HCT116 (cell line): ENCODE results near the gene PI4KA. TPM values are rescaled to one million over a fixed set of nuclear protein-coding genes. Genes with fewer than 3 reads are reported as not detected.

Experiments
- ATAC-seq: fragments of 200-7000 bp; cut with Tn5 transposase; 2 replicates; pipeline ENCODE4 v1.9.1; 2020; ENCODE audit warnings: mild to moderate bottlenecking, moderate library complexity
- BruUV-seq: library from RNA; stranded (reverse); fragments of 400-500 nt; replicated peaks from 2 replicates; lab custom pipeline; 2021; lab: Mats Ljungman, UMichigan
- CTCF ChIA-PET: fragments of 300-600 bp; sonication (Branson Sonifier 250); formaldehyde crosslinking; loops from one replicate; lab custom pipeline; 2021; ENCODE audit warnings: antibody characterized with exemption; lab: Charles Lee
- POLR2A ChIA-PET: fragments of 300-600, 350-600 bp; sonication (Branson Sonifier 250); formaldehyde crosslinking; loops from one replicate; lab custom pipeline; 2021; ENCODE audit warnings: antibody characterized with exemption; lab: Charles Lee
- RAD21 ChIA-PET, 2 experiments: fragments of 300-600 bp; sonication (Branson Sonifier 250); formaldehyde crosslinking; loops; one replicate each; lab custom pipeline; 2023; ENCODE audit warnings: low total read pairs in 2 of 2; ENCODE audit not compliant: uncharacterized antibody in 2 of 2, unreplicated experiment in 2 of 2, low non-redundant PET in 1 of 2; lab: Charles Lee
- DNase-seq: peaks from one replicate; pipeline ENCODE4 v3.0.0-alpha.2; 2010; ENCODE audit warnings: low read depth, low spot score
- H2AFZ ChIP-seq: fragments of 200-600 bp; shearing (Covaris generic), sonication (generic); 2 replicates; pipeline ENCODE4 v1.6.1; 2017; ENCODE audit warnings: low read depth, mixed run types, mixed read lengths, antibody characterized with exemption, low read length; ENCODE audit not compliant: poor library complexity, severe bottlenecking
- H3K27ac ChIP-seq: 2 replicates; pipeline ENCODE4 v1.5.1; 2012; ENCODE audit warnings: low read depth, low read length
- H3K27me3 ChIP-seq: fragments of 200-600 bp; sonication (generic); 2 replicates; pipeline ENCODE4 v1.6.1; 2016; ENCODE audit warnings: mixed run types, low read length, mixed read lengths; ENCODE audit not compliant: insufficient read depth
- H3K36me3 ChIP-seq, 2 experiments: fragments of 200-500 bp in 1 of 2; fragments of 200-600 bp in 1 of 2; sonication (Bioruptor generic) in 1 of 2; sonication (generic) in 1 of 2; 2 replicates each; pipeline versions ENCODE4 v1.5.1 to v1.6.1; 2014 to 2016; ENCODE audit warnings: low read length in 2 of 2, inconsistent platforms in 1 of 2, mixed read lengths in 1 of 2, mixed run types in 1 of 2; ENCODE audit not compliant: insufficient read depth in 2 of 2, control insufficient read depth in 1 of 2
- H3K4me1 ChIP-seq, 2 experiments: fragments of 200-600 bp in 1 of 2; sonication (generic) in 1 of 2; 2 replicates each; pipeline versions ENCODE4 v1.5.1 to v1.6.1; 2012 to 2017; ENCODE audit warnings: low read length in 2 of 2, inconsistent platforms in 1 of 2, mild to moderate bottlenecking in 1 of 2, mixed read lengths in 1 of 2, mixed run types in 1 of 2, moderate library complexity in 1 of 2; ENCODE audit not compliant: insufficient read depth in 2 of 2, control insufficient read depth in 1 of 2
- H3K4me2 ChIP-seq: fragments of 200-600 bp; sonication (generic); 2 replicates; pipeline ENCODE4 v1.6.1; 2017; ENCODE audit warnings: mixed run types, low read length, mixed read lengths
- H3K4me3 ChIP-seq, 2 experiments: fragments of 200-600 bp in 1 of 2; sonication (generic) in 1 of 2; replicated peaks in 1 of 2; 2 replicates each; pipeline ENCODE4 v1.5.1; 2011 to 2016; ENCODE audit warnings: low read length in 2 of 2, control low read depth in 1 of 2, low read depth in 1 of 2, mild to moderate bottlenecking in 1 of 2, mixed read lengths in 1 of 2, mixed run types in 1 of 2
- H3K79me2 ChIP-seq: fragments of 200-600 bp; sonication (generic); 2 replicates; pipeline ENCODE4 v1.6.1; 2017; ENCODE audit warnings: mild to moderate bottlenecking, mixed run types, low read length, moderate library complexity, mixed read lengths; ENCODE audit not compliant: insufficient read depth
- H3K9ac ChIP-seq: fragments of 200-600 bp; sonication (generic); 2 replicates; pipeline ENCODE4 v1.6.1; 2016; ENCODE audit warnings: low read length, mixed read lengths
- H3K9me2 ChIP-seq: fragments of 200-600 bp; sonication (generic), shearing (Covaris generic); 2 replicates; pipeline ENCODE4 v1.6.1; 2017; ENCODE audit warnings: mixed run types, mild to moderate bottlenecking, moderate library complexity; ENCODE audit not compliant: insufficient read depth
- H3K9me3 ChIP-seq, 2 experiments: fragments of 200-500 bp in 1 of 2; fragments of 200-600 bp in 1 of 2; sonication (Bioruptor generic) in 1 of 2; sonication (generic) in 1 of 2; 2 replicates each; pipeline ENCODE4 v1.6.1; 2014 to 2017; ENCODE audit warnings: low read length in 2 of 2, mixed read lengths in 2 of 2, inconsistent platforms in 1 of 2, low read depth in 1 of 2, mild to moderate bottlenecking in 1 of 2, mixed run types in 1 of 2, moderate library complexity in 1 of 2; ENCODE audit not compliant: control insufficient read depth in 1 of 2, insufficient read depth in 1 of 2
- H4K20me1 ChIP-seq: fragments of 200-600 bp; sonication (generic), shearing (Covaris generic); 2 replicates; pipeline ENCODE4 v1.6.1; 2017; ENCODE audit warnings: mixed run types, mild to moderate bottlenecking, moderate library complexity; ENCODE audit not compliant: insufficient read depth
- ATF3 ChIP-seq: IDR thresholded peaks from 2 replicates; pipeline ENCODE4 v1.6.1; 2012
- CBX3 ChIP-seq: IDR thresholded peaks from 2 replicates; pipeline ENCODE4 v1.6.1; 2012; ENCODE audit warnings: low read depth
- CEBPB ChIP-seq: IDR thresholded peaks from 2 replicates; pipeline ENCODE4 v1.6.1; 2012; ENCODE audit warnings: low read depth
- CTCF ChIP-seq, 3 experiments: fragments of 200-600 bp in 1 of 3; sonication (generic) in 1 of 3; IDR thresholded peaks in 2 of 3; conservative IDR thresholded peaks in 1 of 3; 2 replicates each; pipeline ENCODE4 v1.5.1; 2012 to 2017; ENCODE audit warnings: low read depth in 2 of 3, low read length in 2 of 3, antibody characterized with exemption in 1 of 3, borderline replicate concordance in 1 of 3, control low read depth in 1 of 3, mild to moderate bottlenecking in 1 of 3, mixed read lengths in 1 of 3, mixed run types in 1 of 3, moderate library complexity in 1 of 3; ENCODE audit not compliant: insufficient read depth in 1 of 3
- EGR1 ChIP-seq: IDR thresholded peaks from 2 replicates; pipeline ENCODE4 v1.6.1; 2012; ENCODE audit warnings: low read depth
- ELF1 ChIP-seq: IDR thresholded peaks from 2 replicates; pipeline ENCODE4 v1.6.1; 2012; ENCODE audit warnings: low read depth, borderline replicate concordance
- EZH2 ChIP-seq: fragments of 200-600 bp; sonication (generic); IDR thresholded peaks from 2 replicates; pipeline ENCODE4 v1.6.1; 2017; ENCODE audit warnings: antibody characterized with exemption, mixed run types
- EZH2phosphoT487 ChIP-seq: fragments of 200-600 bp; IDR thresholded peaks from 2 replicates; pipeline ENCODE4 v1.6.1; 2018; ENCODE audit warnings: antibody characterized with exemption, borderline replicate concordance
- FOSL1 ChIP-seq: IDR thresholded peaks from 2 replicates; pipeline ENCODE4 v1.6.1; 2012; ENCODE audit warnings: low read depth
- JUND ChIP-seq: IDR thresholded peaks from 2 replicates; pipeline ENCODE4 v1.6.1; 2012
- POLR2A ChIP-seq: IDR thresholded peaks from 2 replicates; pipeline ENCODE4 v1.7.0; 2011; ENCODE audit warnings: borderline replicate concordance; ENCODE audit not compliant: insufficient read depth, insufficient read length; ENCODE audit errors: extremely low read depth
- POLR2AphosphoS5 ChIP-seq: IDR thresholded peaks from 2 replicates; pipeline ENCODE4 v1.6.1; 2011; ENCODE audit warnings: mild to moderate bottlenecking, low read depth, low read length, moderate library complexity
- SIN3A ChIP-seq: IDR thresholded peaks from 2 replicates; pipeline ENCODE4 v1.6.1; 2012; ENCODE audit warnings: low read depth
- SP1 ChIP-seq: IDR thresholded peaks from 2 replicates; pipeline ENCODE4 v1.6.1; 2012; ENCODE audit warnings: low read depth
- TCF7L2 ChIP-seq: IDR thresholded peaks from 2 replicates; pipeline ENCODE4 v1.7.0; 2011; ENCODE audit warnings: borderline replicate concordance, inconsistent platforms; ENCODE audit not compliant: insufficient read depth, insufficient read length; ENCODE audit errors: extremely low read depth
- YY1 ChIP-seq: IDR thresholded peaks from 2 replicates; pipeline ENCODE4 v1.6.1; 2011; ENCODE audit warnings: low read length, low read depth, moderate library complexity, mild to moderate bottlenecking; ENCODE audit not compliant: insufficient replicate concordance; ENCODE audit errors: extremely low read depth
- ZFX ChIP-seq: fragments of 450-650 bp; IDR thresholded peaks from 2 replicates; pipeline ENCODE4 v1.6.1; 2017
- intact Hi-C: fragments of 100-400 bp; cut with micrococcal nuclease; formaldehyde crosslinking; loops from 2 replicates; pipeline ENCODE4 v1.10.0; 2022
- total RNA-seq: library from RNA; stranded (reverse); gene quantifications from one replicate; pipeline ENCODE4 v1.2.1, GENCODE V29; 2021; ENCODE audit not compliant: unreplicated experiment
- TF ChIP-seq, protein P1 (sequence below): IDR thresholded peaks from 2 replicates; pipeline ENCODE4 v1.6.1; 2012; ENCODE audit warnings: low read depth
- TF ChIP-seq, protein P2 (sequence below): IDR thresholded peaks from 2 replicates; pipeline ENCODE4 v1.6.1; 2011; ENCODE audit warnings: mild to moderate bottlenecking, low read length, moderate library complexity; ENCODE audit not compliant: insufficient replicate concordance; ENCODE audit errors: extremely low read depth
- TF ChIP-seq, protein P3 (sequence below): IDR thresholded peaks from 2 replicates; pipeline ENCODE4 v1.6.1; 2012

PI4KA gene
- total RNA-seq, 1 experiment from 2014 or later: 59.6 TPM

DNA sequence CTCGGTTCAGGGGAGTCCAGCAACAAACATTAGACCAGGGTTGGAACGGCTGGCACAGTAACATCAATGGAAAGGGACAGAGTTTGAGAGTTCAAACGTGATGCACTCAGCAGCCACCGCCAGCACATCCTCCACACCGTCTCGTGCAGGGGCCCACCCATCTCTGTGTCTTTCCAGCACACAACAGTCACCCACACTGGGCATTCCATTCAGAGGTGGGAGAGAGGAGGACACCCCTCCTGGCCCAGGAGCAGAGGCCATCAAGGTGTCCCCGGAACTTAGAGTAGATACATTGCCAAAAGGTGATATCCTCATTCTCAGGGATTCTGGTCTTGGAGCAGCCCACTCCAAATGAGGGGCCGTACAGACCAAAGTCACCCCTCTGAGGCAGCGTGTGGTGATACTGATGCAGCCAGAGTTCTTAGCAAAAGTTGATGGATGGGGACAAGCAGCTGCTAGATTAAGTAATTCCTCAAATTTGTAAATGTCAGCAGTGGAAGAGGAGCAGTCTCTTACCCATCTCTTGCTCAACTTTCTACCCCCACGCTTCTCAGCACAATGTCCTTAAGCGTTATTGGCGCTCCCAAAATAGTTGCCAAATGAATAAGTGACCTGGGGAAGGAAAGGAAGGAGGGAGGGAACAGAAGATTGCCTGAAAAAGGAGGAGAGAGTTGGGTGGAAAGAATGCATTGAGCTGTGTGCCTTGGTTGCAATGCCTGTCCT lies 5.7 kb upstream of the PI4KA start:
- 0 out of 4 replicates have a peak, but pooled peaks cover 0 to 6% of the 10 kb centered on the region in 2 experiments for H3K36me3 ChIP-seq
- ChIA-PET RAD21 (no interaction called here), CTCF (interaction anchor here (0.7 to 1.6 kb wide), 2 partner anchors 22 to 626 kb away, joined by 3 to 4 read pairs; no protein-coding TSS in a partner anchor), POLR2A (interaction anchor here (1.6 kb wide), 1 partner anchor 17 kb away, joined by 3 read pairs; no protein-coding TSS in a partner anchor)
- H3K4me2 ChIP-seq: no peak overlapping the region
- H3K4me1 ChIP-seq: peaks cover 12 to 18% of the 10 kb centered on the region in 2 experiments
- H3K27ac ChIP-seq: no peak overlapping the region
- H3K9me3 ChIP-seq: no peaks in the 10 kb centered on the region
- no peak for DNase-seq
- no TSS peak for BruUV-seq
- H2AFZ ChIP-seq: no peak overlapping the region
- TF ChIP-seq EZH2: no peak
- no peak for TF ChIP-seq CTCF (IDR thresholded peaks at IDR 0.05 in 2 of 3, conservative IDR thresholded peaks at IDR 0.05 in 1 of 3; ENCODE audit: borderline replicate concordance in 1 of 3, insufficient read depth in 1 of 3, low read depth in 2 of 3, low read length in 2 of 3)
- no peak for TF ChIP-seq POLR2A
- no peak for TF ChIP-seq CBX3
- no peak for TF ChIP-seq SIN3A
- TF ChIP-seq ZFX: no peak
- no peak for TF ChIP-seq EGR1
- TF ChIP-seq CEBPB: no peak
- no peak for TF ChIP-seq SP1
- TF ChIP-seq ELF1: no peak
- no peak for TF ChIP-seq POLR2AphosphoS5
- TF ChIP-seq, protein P1, sequence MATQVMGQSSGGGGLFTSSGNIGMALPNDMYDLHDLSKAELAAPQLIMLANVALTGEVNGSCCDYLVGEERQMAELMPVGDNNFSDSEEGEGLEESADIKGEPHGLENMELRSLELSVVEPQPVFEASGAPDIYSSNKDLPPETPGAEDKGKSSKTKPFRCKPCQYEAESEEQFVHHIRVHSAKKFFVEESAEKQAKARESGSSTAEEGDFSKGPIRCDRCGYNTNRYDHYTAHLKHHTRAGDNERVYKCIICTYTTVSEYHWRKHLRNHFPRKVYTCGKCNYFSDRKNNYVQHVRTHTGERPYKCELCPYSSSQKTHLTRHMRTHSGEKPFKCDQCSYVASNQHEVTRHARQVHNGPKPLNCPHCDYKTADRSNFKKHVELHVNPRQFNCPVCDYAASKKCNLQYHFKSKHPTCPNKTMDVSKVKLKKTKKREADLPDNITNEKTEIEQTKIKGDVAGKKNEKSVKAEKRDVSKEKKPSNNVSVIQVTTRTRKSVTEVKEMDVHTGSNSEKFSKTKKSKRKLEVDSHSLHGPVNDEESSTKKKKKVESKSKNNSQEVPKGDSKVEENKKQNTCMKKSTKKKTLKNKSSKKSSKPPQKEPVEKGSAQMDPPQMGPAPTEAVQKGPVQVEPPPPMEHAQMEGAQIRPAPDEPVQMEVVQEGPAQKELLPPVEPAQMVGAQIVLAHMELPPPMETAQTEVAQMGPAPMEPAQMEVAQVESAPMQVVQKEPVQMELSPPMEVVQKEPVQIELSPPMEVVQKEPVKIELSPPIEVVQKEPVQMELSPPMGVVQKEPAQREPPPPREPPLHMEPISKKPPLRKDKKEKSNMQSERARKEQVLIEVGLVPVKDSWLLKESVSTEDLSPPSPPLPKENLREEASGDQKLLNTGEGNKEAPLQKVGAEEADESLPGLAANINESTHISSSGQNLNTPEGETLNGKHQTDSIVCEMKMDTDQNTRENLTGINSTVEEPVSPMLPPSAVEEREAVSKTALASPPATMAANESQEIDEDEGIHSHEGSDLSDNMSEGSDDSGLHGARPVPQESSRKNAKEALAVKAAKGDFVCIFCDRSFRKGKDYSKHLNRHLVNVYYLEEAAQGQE: no peak
- no peak for TF ChIP-seq EZH2phosphoT487
- TF ChIP-seq, protein P2, sequence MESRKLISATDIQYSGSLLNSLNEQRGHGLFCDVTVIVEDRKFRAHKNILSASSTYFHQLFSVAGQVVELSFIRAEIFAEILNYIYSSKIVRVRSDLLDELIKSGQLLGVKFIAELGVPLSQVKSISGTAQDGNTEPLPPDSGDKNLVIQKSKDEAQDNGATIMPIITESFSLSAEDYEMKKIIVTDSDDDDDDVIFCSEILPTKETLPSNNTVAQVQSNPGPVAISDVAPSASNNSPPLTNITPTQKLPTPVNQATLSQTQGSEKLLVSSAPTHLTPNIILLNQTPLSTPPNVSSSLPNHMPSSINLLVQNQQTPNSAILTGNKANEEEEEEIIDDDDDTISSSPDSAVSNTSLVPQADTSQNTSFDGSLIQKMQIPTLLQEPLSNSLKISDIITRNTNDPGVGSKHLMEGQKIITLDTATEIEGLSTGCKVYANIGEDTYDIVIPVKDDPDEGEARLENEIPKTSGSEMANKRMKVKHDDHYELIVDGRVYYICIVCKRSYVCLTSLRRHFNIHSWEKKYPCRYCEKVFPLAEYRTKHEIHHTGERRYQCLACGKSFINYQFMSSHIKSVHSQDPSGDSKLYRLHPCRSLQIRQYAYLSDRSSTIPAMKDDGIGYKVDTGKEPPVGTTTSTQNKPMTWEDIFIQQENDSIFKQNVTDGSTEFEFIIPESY: no peak
- TF ChIP-seq FOSL1: no peak
- TF ChIP-seq JUND: no peak
- TF ChIP-seq TCF7L2: no peak
- no peak for TF ChIP-seq ATF3
- no peak for TF ChIP-seq YY1
- TF ChIP-seq, protein P3, sequence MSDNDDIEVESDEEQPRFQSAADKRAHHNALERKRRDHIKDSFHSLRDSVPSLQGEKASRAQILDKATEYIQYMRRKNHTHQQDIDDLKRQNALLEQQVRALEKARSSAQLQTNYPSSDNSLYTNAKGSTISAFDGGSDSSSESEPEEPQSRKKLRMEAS: no peak
- TF ChIP-seq, all 23 proteins: peak for 0
- Histone ChIP-seq H4K20me1 (no peaks in the 10 kb centered on the region), H3K9me2 (no peaks in the 10 kb centered on the region), H3K4me3 (no peak overlapping the region), H3K27me3 (no peaks in the 10 kb centered on the region), H3K79me2 (peaks cover 2% of the 10 kb centered on the region), H3K9ac (no peak overlapping the region)
- intact Hi-C loops: no loop called here
- no peak for ATAC-seq
